Stimulated activated CD8-positive, alpha-beta memory T cell treated with anti-CD3 and anti-CD28 coated beads, Interleukin-12 subunit alpha, Interleukin-12 subunit beta, amount 100 ng/mL, for 1 hour (primary cell): ENCODE results near the gene COL28A1.
"Not testable (repeated sequence)": the region's sequence is repeated elsewhere in the genome, so short reads cannot be mapped to it uniquely, and the experiment has no call there.

Source experiments
- DNase-seq: peaks from one replicate; pipeline ENCODE4 v3.0.0-alpha.2; 2020; ENCODE audit warnings: low read depth

Gene COL28A1

GRCh38 chr7:7517754-7518153, 17.9 kb downstream of the COL28A1 start:
- DNase-seq, result no peak

GRCh38 chr7:7516662-7517061, 19.0 kb downstream of the COL28A1 start:
- no peak for DNase-seq

GRCh38 chr7:7516156-7516555, 19.5 kb downstream of the COL28A1 start:
- DNase-seq, result no peak

- no peak for DNase-seq
Measured at GRCh38 chr7:7512861-7513597, 22.6 kb downstream of the COL28A1 start.

GRCh38 chr7:7510794-7511193, 24.9 kb downstream of the COL28A1 start:
- DNase-seq, result no peak

GRCh38 chr7:7505915-7506314, 29.8 kb downstream of the COL28A1 start:
- DNase-seq, result no peak

- DNase-seq, result no peak
Measured at GRCh38 chr7:7504910-7505704, 30.6 kb downstream of the COL28A1 start.

- DNase-seq, result no peak
Measured at GRCh38 chr7:7499892-7500291, 35.8 kb downstream of the COL28A1 start.

- no peak for DNase-seq
Measured at GRCh38 chr7:7498856-7499255, 36.8 kb downstream of the COL28A1 start.

- no peak for DNase-seq
Measured at GRCh38 chr7:7496311-7496710, 39.4 kb downstream of the COL28A1 start.

GRCh38 chr7:7495171-7495570, 40.5 kb downstream of the COL28A1 start:
- no peak for DNase-seq

GRCh38 chr7:7491044-7491443, 44.6 kb downstream of the COL28A1 start:
- no peak for DNase-seq

- no peak for DNase-seq
Measured at GRCh38 chr7:7490003-7490402, 45.7 kb downstream of the COL28A1 start.

- no peak for DNase-seq
Measured at GRCh38 chr7:7489546-7489945, 46.1 kb downstream of the COL28A1 start.

GRCh38 chr7:7486362-7486761, 49.3 kb downstream of the COL28A1 start:
- DNase-seq, result no peak

- no peak for DNase-seq
Measured at GRCh38 chr7:7484072-7484471, 51.6 kb downstream of the COL28A1 start.

GRCh38 chr7:7481802-7482201, 53.9 kb downstream of the COL28A1 start:
- no peak for DNase-seq

- DNase-seq, result no peak
Measured at GRCh38 chr7:7479275-7479805, 56.3 kb downstream of the COL28A1 start.

- no peak for DNase-seq
Measured at GRCh38 chr7:7478569-7478968, 57.1 kb downstream of the COL28A1 start.

GRCh38 chr7:7477641-7478040, 58.0 kb downstream of the COL28A1 start:
- not testable (repeated sequence) for DNase-seq

- no peak for DNase-seq
Measured at GRCh38 chr7:7476381-7476780, 59.3 kb downstream of the COL28A1 start.

- no peak for DNase-seq
Measured at GRCh38 chr7:7475601-7476000, 60.1 kb downstream of the COL28A1 start.

- DNase-seq, result no peak
Measured at GRCh38 chr7:7474436-7474835, 61.2 kb downstream of the COL28A1 start.
